ENCODE measurements around the gene PDE6B.
"Not testable (repeated sequence)": the region's sequence is repeated elsewhere in the genome, so short reads cannot be mapped to it uniquely, and the experiment has no call there.

Gene PDE6B

DNA sequence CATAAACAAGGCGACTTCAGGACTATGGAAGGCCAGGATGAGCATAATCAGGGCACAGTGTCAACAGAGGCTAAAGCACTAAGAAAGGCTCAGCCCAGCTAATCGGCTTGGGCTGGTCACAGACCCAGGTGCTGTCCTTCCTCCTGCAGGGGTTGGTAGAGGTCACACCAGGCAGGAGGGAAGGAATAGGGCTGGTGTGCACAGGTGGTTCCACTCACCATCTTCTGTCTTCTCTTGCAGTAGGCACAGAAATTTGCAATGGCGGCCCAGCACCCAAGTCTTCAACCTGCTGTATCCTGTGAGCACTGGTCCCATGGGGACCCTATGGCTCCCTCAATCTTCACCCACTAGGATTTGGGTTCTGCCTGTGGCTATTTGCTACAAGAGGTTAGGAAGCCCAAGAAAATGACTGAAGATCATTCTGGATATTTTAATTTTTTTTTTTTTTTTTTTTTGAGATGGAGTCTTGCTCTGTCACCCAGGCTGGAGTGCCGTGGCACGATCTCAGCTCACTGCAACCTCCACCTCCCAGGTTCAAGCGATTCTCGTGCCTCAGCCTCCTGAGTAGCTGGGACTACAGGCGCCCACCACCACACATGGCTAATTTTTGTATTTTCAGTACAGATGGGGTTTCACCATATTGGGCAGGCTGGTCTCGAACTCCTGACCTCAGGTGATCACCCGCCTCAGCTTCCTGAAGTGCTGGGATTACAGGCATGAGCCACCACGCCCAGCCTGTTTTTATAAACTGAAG is 44.6 kb downstream of the PDE6B start:
- DNase-seq (ENCODE audit: low read depth) = not testable (repeated sequence)

DNA sequence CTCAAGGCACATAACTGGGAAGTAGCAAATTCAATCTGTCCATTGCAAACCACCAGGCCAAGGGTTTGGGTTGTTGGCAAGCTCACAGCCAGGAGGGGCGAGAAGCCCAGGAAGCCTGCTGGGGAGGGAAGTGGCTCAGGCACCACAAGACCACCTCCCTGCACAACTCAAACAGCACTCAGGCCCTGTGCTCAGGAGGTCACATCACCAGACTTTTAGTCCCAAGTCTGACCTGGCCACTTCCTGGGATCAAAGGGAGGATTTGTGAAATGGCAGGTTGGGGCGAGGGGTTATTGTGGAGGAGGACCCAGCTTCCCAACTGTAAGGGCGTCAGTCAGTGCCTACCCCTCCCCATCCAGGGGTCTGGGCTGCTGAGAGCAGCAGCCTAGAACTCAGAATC is 46.4 kb downstream of the PDE6B start:
- no peak for DNase-seq (ENCODE audit: low read depth)

DNA sequence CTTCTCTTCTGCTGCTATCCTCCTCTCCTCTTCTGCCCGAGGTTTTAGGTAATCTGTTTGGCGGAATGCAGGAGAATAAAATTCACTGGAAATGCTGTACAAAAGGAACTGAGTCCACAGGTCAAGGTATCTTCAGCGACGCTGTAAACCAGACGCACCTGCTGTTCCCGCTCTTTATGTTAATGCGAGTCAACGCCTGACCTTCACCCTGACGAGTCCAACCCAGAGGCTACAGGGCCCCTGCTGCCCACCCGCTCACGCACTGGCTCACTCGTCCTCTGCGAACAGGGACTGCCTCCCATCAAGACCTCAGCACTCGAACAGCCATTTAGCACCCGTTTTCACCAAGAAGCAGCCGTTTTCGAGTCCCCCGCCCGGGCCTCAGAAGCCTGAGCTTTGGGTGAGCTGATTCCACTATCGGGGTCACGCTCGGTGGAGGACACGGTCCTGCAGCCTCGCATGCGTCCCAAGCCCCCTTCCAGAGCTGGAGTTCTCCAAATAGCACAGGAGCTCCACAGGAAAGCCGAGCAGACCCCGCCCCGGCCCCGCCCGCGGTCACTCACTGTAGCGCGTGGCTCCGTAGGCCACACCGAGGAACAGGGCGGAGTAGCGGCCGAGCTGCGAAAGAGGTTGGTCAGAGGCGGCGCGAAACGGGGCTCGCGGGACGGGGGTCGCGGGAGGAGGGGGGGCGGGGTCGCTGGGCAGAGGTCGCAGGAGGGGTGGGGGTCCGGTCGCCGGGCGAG is 48.1 kb downstream of the PDE6B start:
- no peak for DNase-seq (ENCODE audit: low read depth)

DNA sequence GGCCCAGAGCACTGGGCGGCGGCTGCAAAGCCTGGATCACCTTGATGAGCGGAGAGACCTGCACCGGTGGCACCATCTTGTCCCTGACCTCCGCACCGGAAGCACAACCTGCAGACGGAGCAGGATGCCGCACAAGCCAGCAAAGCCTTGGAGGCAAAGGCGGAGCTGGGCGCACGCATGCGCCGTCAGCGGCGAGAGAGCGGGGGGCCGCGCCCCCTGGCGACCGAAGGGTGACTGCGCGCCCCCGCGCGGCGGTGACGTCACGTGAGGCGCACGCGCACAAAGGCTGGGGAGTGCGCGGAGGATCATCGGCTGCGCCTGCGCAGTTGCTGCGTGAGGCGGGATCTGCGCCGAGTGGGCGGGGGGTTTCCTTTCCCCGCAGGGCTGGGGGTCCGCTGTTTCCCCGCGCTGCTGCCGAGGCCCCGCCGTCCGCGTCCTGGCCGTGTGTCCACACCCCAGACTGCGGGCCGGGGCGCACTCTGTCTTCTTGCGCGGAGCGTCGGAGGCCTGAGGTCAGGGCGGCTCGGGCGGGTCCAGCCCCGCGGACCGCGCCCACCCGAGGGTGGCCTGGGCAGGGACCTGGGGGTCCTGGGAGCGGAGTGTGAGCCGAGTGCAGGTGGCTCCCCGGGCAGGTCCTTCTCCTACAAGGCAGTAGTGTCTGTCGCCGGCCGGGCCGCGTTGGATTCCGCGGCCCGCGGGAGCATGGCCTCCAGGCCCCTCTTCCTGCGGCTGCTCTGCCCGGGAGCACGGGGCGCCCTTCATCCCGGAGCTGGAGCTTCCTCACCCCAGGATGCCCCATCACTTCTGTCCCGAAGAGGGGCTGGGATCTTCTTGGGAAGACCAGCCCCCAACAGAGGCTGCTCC is 49.0 kb downstream of the PDE6B start, which contains the start of the genes ATP5ME and MYL5:
Gene ATP5ME, minus strand, starts transcription at position 105 of the 864 bp plus-strand sequence. Its CDS starts 29 bp downstream, at position 76.
Gene MYL5, plus strand, starts transcription at position 371 of the 864 bp plus-strand sequence. CDS start 3,485 bp downstream, outside the sequence.
- peak; percentile 69 for DNase-seq (ENCODE audit: low read depth)

DNA sequence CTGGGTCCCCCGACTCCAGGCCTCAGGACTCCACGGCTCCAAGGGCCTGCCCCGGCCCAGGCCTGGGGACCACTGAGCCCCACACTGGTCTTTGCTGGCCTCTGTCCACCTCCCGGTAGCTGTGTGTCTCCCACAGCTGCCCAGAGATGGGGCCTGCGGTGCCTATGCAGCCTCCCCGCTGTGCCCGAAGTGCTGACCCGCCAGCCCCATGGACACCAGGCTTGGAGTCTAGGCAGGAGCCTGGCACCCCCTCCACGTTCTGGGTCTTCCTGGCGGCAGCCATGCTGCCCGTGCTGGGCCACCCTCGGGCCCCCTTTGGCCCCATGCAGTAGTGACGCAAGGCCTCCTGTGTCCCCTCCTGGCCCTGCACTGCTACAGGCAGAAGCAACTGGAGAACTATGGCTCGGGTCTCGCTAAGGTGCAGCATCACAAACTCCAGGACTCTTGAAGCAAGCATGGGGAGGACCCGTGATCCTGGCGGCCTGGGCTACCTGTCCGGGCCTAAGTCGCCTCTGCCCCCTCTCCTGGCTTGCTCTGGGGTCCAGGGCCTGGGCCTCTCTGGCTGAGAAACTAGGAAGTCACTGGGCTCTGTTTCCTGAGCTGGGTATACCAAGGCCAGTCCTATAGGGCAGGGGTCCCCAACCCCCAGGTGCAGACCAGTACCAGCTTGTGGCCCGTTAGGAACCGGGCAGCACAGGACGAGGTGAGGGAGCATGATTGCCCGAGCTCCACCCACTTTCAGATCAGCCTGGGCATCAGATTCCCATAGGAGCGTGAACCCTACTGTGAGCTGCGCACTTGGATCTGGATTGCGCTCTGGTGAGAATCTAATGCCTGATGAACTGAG is 49.9 kb downstream of the PDE6B start:
- no peak for DNase-seq (ENCODE audit: low read depth)

DNA sequence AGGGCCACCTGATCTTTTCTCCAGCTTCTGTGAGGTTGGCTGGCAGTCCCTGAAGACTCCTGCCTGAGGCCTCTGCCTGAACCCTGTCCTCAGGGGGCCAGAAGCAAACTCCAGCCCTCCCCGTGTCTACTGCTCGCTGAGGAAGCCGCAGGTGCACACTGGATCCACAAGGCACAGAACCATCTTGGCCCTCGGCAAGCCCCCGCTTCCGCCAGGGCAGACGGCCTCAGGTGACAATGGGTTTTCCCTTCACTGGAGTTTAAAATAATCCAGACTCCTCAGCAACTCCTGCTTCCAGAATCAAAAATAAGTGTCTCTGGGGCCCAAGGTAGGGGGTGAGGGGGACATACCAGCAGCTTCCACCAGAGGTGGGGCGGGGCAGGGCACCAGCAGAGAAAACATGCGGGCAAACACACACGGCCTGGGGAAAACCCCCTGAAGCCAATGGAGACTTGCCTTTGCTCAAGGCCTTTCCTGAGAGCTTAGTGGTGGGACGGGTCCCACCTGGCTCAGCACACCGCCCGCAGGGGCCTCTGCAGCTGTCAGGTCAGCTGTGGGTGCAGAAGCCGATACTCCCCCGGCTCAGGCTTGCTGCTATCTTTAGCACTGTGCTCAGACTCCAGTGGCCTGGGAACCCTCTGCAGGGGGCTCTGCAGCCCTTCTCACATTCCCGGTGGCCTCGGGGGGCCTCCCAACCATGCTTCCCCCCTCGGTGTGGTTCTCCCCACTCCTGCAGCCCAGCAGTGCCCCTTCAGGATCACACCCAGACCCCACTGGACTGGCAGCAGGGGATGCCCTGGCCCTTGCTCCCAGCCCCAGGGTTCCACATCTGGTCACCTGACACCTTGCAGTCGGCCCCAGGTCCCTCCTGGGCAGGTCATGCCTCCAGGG is 50.9 kb downstream of the PDE6B start:
- no peak for DNase-seq (ENCODE audit: low read depth)

DNA sequence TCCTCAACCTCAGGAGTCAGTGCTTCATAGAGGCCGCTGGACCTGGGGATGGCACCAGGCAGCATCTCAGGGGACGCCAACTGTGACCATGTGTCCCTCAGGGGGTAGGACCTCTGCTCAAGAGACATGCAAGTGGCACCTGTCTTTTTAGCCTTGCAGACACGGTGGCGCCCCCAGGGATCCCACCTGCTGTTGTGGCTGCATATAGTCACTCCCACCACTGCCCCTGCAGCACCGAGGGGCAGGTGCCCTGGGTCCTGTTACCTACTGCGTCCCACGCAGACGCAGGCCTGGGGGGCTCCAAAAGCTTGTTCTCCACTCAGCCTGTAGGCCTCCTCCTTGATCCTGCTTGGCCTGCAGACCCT is 51.5 kb downstream of the PDE6B start:
- no peak for DNase-seq (ENCODE audit: low read depth)

DNA sequence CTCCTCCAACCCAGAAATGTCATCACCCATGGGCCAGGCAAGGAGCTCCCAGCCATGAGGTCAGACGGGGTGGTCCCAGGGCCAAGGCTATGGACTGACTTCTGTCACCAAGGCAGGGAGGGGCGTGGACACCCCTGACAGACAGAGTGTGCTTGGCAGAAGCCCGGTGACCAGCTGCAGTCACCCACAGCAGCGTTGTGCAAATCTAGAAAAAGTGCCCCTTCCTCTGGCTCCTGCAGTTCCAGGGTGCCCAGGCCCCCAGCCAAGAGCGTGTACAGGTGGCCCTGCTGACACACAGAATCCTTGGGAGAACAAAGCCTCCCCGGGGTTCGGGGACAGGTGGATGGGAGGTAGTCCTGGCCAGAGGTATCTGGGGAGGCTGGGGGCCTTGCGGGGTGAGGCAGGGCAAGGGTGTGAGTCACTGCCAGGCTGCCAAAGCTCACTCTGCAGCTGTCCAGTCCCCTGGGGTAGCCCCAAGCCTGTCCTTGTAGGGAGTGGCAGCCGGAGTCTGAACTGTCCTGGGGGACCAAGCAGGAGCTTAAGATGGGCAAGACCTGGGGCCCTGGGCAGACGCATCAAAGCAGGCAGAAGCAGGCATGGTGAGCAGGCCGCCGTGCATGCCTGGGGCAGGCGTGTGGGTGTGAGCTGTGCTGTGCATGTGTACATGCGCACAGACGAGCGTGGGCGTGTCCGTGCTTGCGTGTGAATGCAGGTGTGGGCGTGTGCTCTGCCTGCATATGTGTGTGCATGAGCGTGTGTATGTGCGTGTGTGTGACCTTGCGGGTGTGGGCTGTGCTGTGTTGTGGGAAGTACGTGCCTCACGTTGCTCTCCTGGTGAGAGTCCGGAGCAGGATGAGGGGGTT is 52.3 kb downstream of the PDE6B start:
- no peak for DNase-seq (ENCODE audit: low read depth)

DNA sequence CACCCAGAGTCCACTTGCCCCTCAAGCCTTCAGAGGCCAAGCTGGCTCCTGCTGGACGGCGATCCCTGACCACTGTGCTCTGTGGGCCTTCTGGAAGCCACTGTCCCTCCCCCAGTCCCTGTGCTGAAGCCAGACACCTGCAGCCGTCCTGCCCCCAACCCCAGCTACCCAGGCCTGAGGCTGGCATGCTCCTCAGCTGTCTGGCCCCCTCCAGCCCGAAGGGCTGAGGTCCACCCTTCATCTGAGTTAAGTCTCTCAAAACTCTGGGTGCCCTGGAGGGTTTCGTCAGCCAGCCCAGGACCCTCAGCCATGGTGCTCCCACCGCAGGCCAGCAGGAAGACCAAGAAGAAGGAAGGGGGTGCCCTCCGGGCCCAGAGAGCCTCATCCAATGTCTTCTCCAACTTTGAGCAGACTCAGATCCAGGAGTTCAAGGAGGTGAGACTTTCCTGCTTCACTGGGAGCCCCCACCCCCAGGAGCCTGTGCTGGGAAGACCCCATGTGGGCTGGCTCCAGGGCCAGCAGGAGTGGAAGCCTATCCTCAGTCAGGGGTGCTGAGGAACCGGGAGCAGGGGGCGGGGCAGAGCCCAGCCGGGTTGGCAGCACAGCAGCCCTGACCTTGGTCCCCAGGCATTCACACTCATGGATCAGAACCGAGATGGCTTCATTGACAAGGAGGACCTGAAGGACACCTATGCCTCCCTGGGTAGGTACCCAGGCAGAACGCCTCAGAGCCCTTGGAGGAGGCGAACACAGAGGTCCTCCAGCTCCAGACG is 53.1 kb downstream of the PDE6B start:
- DNase-seq (ENCODE audit: low read depth) = no peak

DNA sequence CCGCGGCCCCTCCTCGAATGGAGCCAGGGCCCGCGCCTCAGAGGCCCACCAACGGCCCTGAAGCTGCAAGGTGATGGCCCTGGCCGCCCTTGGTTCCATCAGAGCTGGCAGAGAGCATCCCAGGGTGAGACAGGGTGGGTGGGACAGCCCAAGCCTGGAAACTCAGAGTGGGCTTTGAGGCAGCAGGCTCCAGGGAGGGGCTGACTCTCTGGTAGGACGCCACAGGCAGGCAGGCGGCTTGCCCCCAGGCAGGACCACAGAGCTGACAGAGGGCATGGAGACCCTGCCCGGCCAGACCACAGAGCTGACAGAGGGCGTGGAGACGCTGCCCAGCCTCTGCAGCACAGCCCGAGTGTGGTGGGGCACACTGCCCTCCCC is 53.7 kb downstream of the PDE6B start:
- DNase-seq (ENCODE audit: low read depth) = no peak

DNA sequence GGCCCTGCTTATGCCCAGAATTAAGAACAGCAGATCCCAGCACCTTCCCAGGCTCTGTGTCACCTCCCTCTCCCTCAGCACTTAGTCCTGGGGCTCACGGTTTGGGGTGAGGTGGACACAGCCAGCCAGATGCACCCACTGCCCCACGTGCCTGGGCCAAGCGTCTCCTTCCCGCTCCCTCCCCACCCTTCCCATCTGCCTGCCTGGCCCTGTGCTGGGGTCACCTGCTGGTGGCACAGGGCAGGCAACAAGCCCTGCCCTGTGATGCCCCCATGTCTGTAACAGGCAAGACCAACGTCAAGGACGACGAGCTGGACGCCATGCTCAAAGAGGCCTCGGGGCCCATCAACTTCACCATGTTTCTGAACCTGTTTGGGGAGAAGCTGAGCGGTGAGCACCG is 54.3 kb downstream of the PDE6B start:
- no peak for DNase-seq (ENCODE audit: low read depth)

DNA sequence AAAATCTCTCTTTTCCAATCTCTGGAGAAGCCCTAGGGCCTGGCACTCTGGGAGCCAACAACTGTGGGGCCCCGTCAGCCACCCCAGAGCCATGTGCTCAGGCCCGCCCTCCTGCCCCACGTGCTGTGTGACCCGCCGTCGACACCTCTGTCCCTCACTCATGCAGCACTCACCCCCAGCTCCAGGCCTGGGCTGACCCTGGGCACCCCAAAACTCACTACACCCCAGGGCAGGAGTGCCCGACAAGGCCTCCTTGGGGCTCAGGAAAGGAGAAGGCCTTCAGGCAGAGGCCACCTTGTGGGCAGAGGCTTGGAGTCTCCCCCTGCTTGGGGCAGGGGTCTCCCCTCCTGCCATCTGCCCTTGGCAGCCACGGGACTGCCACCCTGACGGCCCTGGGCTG is 54.7 kb downstream of the PDE6B start:
- no peak for DNase-seq (ENCODE audit: low read depth)

DNA sequence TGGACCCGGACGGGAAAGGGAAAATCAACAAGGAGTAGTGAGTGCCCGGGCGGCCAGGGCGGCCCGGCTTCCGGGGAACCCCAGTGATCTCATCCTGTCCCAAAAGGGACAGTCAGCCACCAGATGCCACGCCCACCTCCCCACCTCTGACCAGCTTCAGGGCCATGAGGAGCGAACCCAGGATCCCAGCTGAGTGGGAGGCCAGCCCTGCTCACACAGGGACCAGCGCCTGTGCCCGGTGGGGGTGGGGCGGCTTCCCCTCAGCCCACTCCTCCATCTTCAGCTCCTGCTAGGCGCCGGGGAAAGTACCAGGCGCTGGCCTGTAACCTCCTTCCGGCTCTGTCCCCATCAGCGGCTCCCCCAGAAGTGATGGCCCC is 55.2 kb downstream of the PDE6B start:
- DNase-seq (ENCODE audit: low read depth) = no peak

DNA sequence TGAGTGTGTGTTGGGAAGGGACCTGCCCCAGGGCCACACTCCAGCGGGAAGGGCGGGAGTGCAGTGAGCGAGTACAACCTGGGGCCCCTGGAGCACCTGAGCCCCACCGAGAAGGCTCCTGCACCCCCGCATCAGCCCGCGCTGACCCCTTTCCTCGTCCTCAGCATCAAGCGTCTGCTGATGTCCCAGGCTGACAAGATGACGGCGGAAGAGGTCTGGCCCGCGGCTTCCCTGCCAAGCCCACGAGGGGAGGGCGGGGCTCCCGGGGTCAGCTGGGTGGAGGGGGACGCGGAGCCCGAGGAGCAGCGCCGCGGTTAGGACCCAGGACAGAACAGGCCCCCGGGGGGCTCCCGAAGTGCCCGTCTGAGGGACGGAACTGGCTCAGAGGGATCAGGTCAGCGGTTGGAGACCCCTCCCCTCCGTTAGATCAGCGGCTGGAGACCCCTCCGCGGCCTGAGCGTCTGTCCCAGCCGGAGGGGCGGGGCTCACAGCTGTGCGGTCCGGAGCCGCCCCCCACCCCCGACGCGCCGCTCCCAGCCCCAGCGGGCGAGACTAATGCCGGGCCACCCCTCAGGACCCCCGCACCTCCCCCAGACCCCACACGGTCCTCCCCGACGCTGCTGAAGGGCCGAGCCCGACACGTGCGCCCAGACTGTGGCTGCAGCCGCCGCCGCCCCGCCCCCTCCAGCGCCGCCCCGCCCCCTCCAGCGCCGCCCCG is 55.7 kb downstream of the PDE6B start:
- DNase-seq (ENCODE audit: low read depth) = no peak

DNA sequence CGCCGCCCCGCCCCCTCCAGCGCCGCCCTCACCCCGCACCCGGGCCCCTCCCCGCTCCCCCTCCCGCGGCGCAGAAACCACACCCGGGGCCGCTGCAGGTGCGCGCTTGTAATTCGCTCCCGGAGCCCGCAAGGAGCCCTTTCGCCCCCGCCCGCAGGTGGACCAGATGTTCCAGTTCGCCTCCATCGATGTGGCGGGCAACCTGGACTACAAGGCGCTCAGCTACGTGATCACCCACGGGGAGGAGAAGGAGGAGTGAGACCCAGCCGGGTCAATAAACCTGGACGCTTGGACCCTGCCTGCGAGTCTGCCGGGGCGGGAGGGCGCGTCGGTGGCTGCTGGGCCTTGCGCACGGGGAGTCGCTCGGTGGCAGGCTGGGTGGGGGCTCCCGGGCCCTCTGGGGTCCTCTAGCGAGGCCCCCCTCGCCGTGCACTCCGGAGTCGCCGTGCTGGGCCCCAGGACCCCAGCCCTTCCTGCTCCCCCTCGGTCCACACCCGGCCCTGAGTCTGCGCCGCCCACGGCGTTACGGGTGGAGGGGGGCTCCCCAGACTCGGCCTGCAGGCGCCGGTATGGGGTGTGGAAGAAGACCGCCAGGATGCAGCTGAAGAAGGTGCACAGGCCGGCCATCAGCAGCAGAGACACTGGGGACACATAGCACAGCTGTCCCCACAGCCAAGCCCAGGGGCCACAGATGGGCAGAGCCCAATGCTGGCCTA is 56.5 kb downstream of the PDE6B start:
- no peak for DNase-seq (ENCODE audit: low read depth)

DNA sequence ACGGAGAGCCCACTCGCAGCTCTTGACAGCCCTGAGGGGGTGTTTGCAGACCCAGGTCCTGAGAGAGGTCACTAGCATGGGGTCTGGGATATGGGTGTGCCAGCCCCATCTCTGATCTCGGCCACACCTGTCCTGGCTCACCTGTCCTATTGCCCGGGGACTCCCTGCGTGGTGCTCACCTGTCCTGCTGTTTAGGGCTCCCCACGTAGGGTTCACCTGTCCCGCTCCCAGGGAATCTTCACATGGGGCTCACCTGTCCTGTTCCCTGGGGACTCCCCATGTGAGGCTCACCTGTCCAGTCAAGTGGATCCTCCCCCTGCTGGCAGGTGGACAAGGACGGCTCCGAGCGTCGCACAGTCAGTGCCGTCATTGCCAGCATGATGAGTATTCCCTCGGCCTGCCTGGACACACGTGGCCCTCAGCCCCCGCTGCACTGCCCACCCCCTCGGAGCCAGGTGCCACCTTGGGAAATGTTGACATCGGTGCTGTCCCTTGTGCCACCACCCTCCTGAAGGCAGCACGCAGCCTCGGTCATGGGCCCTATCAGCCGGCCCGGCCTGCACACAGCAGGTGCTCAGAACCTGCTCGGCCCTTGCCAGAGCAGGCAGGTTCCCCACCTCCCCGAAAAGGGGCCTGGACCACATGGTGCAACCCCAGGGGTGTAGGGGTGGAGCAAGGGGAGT is 57.3 kb downstream of the PDE6B start:
- DNase-seq (ENCODE audit: low read depth) = no peak

All from GM04503 (cell line).